ENCODE results near the gene GSTK1. TPM values are rescaled to one million over a fixed set of nuclear protein-coding genes. Genes with fewer than 3 reads are reported as not detected.

The GSTK1 gene
- total and polyA plus RNA-seq, 9 of the 15 experiments (the other 6 are each of a cell fraction or from before 2014, with no cell fraction given), result 155 to 441 (median 233) TPM

- TF ChIP-seq ARID3B (CRISPR knock-in tag; IDR thresholded peaks at IDR 0.05; ENCODE audit: borderline replicate concordance), result no peak
- peak; percentile 84 for TF ChIP-seq E2F1 (CRISPR knock-in tag; IDR thresholded peaks at IDR 0.05)
- TF ChIP-seq E2F5 (CRISPR knock-in tag; IDR thresholded peaks at IDR 0.05), result peak; percentile 96; the same call in 1 of the 2 replicates
- TF ChIP-seq NKRF (IDR thresholded peaks at IDR 0.05; ENCODE audit: borderline replicate concordance), result peak; percentile 69; the same call in 1 of the 2 replicates
- no peak for TF ChIP-seq NELFE (IDR thresholded peaks at IDR 0.05; ENCODE audit: insufficient read depth, insufficient read length)
- peak; percentile 80 for TF ChIP-seq TAF7 (tag; IDR thresholded peaks at IDR 0.05)
- peak; percentile 96 for TF ChIP-seq FUS (optimal IDR thresholded peaks at IDR 0.05; ENCODE audit: low read depth, low read length)
- peak; percentile 80 for TF ChIP-seq ZNF740 (CRISPR knock-in tag; IDR thresholded peaks at IDR 0.05)
- no peak for TF ChIP-seq ZNF740 (tag; IDR thresholded peaks at IDR 0.05)
- TF ChIP-seq ZNF561 (CRISPR knock-in tag; conservative IDR thresholded peaks at IDR 0.05), result no peak
- 0 out of 4 replicates have a peak, but pooled peaks of 1 of the 2 experiments have one; percentile 54 for TF ChIP-seq BCLAF1 (IDR thresholded peaks at IDR 0.05; ENCODE audit: borderline replicate concordance in 1 of 2, control insufficient read depth in 1 of 2, low read depth in 2 of 2, low read length in 1 of 2)
- TF ChIP-seq ELF1 (tag; IDR thresholded peaks at IDR 0.05), result peak; percentile 59
- no peak for TF ChIP-seq FOXA1 (IDR thresholded peaks at IDR 0.05; ENCODE audit: borderline replicate concordance)
- TF ChIP-seq MTF1 (CRISPR knock-in tag; IDR thresholded peaks at IDR 0.05; ENCODE audit: borderline replicate concordance), result no peak
Observed at GRCh38 chr7:143287935-143288826, 24.9 kb downstream of the GSTK1 start, which contains the start of gene CASP2 (continued).

Data from K562 (cell line).